ENCODE data around the gene RTKN.

DNA sequence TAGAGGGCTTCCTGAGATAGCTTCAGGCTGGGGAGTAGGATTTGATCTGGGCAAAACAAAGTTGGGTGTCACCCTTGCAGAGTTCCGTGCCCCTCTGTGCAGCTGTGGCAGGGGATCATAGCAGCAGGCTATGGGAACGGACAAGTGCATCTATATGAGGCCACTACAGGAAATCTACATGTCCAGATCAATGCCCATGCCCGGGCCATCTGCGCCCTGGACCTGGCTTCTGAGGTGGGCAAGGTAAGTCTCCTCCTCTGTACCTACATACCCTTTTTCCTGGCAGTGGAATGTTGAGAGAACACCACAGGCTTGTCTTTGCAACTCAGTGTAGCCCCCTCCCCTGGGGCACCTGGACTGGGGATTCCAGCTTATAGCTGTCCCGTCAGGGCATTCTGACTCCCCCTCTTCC lies 16.7 kb downstream of the RTKN start:
- TF ChIP-seq SMC3 (conservative IDR thresholded peaks at IDR 0.05; ENCODE audit: poor library complexity) (no peak), RAD21 (conservative IDR thresholded peaks at IDR 0.05) (no peak)
- TF ChIP-seq, protein P1, sequence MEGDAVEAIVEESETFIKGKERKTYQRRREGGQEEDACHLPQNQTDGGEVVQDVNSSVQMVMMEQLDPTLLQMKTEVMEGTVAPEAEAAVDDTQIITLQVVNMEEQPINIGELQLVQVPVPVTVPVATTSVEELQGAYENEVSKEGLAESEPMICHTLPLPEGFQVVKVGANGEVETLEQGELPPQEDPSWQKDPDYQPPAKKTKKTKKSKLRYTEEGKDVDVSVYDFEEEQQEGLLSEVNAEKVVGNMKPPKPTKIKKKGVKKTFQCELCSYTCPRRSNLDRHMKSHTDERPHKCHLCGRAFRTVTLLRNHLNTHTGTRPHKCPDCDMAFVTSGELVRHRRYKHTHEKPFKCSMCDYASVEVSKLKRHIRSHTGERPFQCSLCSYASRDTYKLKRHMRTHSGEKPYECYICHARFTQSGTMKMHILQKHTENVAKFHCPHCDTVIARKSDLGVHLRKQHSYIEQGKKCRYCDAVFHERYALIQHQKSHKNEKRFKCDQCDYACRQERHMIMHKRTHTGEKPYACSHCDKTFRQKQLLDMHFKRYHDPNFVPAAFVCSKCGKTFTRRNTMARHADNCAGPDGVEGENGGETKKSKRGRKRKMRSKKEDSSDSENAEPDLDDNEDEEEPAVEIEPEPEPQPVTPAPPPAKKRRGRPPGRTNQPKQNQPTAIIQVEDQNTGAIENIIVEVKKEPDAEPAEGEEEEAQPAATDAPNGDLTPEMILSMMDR (IDR thresholded peaks at IDR 0.05; ENCODE audit: poor library complexity, severe bottlenecking): no peak
- TF ChIP-seq, protein P2, sequence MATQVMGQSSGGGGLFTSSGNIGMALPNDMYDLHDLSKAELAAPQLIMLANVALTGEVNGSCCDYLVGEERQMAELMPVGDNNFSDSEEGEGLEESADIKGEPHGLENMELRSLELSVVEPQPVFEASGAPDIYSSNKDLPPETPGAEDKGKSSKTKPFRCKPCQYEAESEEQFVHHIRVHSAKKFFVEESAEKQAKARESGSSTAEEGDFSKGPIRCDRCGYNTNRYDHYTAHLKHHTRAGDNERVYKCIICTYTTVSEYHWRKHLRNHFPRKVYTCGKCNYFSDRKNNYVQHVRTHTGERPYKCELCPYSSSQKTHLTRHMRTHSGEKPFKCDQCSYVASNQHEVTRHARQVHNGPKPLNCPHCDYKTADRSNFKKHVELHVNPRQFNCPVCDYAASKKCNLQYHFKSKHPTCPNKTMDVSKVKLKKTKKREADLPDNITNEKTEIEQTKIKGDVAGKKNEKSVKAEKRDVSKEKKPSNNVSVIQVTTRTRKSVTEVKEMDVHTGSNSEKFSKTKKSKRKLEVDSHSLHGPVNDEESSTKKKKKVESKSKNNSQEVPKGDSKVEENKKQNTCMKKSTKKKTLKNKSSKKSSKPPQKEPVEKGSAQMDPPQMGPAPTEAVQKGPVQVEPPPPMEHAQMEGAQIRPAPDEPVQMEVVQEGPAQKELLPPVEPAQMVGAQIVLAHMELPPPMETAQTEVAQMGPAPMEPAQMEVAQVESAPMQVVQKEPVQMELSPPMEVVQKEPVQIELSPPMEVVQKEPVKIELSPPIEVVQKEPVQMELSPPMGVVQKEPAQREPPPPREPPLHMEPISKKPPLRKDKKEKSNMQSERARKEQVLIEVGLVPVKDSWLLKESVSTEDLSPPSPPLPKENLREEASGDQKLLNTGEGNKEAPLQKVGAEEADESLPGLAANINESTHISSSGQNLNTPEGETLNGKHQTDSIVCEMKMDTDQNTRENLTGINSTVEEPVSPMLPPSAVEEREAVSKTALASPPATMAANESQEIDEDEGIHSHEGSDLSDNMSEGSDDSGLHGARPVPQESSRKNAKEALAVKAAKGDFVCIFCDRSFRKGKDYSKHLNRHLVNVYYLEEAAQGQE (IDR thresholded peaks at IDR 0.05; ENCODE audit: borderline replicate concordance): no peak
